HT-29 (cell line): ENCODE measurements around the gene GIPC3. TPM values are rescaled to one million over a fixed set of nuclear protein-coding genes. Genes with fewer than 3 reads are reported as not detected.

Source experiments
- DNase-seq: peaks from one replicate; pipeline ENCODE4 v3.0.0-alpha.2; 2015; ENCODE audit warnings: low spot score
- total RNA-seq: library from RNA; depleted of rRNA; stranded (reverse); fragments of >200 nt; shearing (Covaris generic); gene quantifications from 2 replicates; pipeline ENCODE4 v1.2.3, GENCODE V29; 2014

The GIPC3 gene
- total RNA-seq, 1 experiment from 2014 or later, result not detected

GRCh38 chr19:3604987-3605343, 19.7 kb downstream of the GIPC3 start:
- no peak for DNase-seq

GRCh38 chr19:3605361-3605760, 20.1 kb downstream of the GIPC3 start:
- DNase-seq, result no peak

GRCh38 chr19:3605770-3606169, 20.5 kb downstream of the GIPC3 start:
- no peak for DNase-seq

GRCh38 chr19:3606174-3606689, 21.0 kb downstream of the GIPC3 start:
- peak; percentile 24 for DNase-seq

DNA sequence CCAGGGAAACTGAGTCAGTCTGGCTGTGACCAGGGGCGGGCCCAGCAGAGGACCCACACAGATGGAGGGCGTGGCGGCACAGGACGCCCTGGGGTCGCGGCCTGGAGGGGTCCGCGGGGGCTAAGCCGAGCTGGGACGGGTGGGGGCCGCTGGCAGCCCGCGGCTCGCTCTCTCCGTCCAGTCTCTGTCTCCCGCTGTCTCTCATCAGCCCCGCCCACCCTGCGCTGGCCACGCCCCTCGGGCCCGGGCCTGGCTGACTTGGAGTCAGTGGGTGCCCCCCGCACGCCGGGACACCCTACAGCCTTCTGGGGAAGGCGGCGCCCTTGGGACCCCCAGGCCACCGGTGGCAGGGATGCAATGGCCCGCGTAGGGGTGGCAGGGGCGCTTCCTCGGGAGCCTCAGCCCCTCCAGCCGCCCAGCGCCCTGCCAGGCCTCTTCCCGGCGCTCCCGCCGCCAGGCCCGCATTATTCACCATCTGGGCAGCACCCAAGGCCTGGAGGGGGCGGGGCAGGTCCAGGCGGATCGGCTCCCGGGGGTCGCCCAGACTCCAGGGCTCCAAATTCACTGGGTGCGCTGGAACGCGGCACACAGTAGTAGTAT, 21.5 kb downstream of the GIPC3 start, which contains the start of gene TBXA2R:
Gene TBXA2R, minus strand, starts transcription at position 186 of the 600 bp plus-strand sequence. CDS start 6,241 bp downstream, outside the sequence.
- no peak for DNase-seq

DNA sequence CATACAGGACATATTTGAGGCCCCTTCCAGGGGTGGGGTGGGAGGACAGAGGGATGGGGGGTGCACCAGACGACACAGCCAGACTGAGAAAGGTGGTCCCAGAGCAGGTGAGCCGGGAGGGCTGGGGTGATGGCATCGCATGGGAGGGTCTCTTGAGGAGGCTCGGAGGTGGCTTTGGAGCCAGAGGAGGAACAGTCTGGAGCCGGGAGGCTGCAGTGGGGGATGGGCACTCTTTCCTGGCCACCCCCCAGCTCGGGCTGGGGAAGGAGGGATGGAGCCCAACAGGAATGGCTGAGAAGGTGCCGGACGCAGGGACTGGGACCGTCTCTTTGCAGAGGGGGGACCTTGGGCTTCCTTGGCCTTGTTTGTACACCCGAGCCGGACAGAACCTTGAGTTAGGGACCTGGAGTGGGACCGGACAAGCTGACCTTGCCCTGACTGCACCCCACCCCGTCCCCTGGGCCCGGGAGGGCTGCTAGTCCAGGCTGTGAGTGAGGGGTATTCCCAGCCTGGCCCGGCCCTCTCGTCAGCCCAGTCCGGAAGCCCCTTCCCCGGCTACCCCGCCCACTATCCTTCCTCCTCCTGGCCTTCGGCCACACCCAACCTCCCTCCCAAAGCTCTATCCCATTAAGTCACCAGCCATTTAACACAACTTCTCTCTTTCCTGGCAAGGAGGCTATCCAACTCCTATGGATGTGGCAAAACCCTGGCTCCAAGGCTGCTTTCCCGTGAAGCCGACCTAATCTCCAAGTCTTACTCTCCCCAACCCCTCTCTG, 22.2 kb downstream of the GIPC3 start:
- no peak for DNase-seq

GRCh38 chr19:3608079-3608641, 22.9 kb downstream of the GIPC3 start:
- no peak for DNase-seq

GRCh38 chr19:3608750-3609322, 23.6 kb downstream of the GIPC3 start:
- no peak for DNase-seq

DNA sequence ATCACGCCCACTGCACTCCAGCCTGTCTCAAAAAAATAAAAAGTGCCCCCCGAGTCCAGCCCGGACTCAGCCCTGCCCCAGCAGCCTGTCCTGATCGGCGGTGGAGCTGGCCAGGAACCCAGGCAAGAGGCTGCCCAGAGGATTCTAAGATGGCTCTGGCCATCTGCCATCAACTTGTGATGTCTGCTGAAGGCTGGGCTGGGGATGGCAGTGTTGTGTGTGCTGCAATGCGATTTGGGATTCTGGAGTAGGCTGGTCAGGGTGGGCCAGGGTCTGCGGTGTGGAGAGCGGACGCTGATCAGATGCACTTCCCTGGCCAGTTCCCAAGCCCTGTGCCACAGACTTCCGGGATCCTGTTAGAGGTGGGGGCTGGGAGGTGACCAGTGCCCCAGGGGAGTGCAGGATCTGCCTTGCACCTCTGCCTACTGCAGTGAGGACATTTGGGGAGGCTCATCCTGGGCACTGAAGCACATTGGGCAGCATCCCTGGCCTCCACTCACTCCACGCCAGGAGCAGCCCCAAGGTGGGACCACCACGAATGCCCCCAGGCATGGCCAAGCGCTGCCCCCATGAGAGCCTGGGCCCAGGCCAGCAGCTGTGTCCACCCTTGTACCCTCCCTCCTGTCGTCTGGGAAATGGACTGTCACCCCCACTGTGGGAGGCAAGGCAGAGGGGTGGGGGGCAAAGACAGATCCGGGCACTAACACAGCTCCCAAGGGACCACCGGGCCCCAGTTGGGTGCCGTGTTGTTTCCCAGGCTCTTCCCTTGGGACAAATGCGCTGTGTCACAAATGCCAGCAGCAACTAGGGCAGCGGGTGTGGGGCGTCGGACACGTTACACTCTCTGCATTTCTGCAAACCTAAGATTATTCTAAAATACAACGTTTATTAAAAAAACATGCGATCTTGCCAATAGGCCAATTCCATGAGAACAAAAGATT, 24.8 kb downstream of the GIPC3 start:
- no peak for DNase-seq

GRCh38 chr19:3610745-3611717, 25.8 kb downstream of the GIPC3 start:
- DNase-seq, result no peak

DNA sequence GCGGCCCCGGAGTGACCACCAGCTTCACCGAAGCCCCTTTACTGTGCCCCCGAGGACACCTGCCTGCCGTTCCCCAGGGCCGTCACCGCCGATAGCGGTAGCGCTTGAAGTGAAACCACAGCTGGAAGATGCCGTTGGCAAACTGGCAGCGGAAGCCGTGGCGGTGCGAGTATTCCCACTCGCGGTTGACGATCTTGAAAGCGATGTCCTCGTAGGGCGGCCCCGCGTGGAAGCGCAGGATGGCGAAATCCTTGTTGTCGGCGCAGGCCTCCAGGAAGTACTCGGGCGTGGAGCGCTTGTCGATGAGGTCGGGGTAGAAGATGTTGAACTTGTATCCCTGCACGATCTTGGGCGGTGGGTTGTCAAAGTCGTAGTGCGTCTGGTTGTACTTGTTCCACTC, 26.6 kb downstream of the GIPC3 start:
- DNase-seq, result no peak

GRCh38 chr19:3612330-3612729, 27.1 kb downstream of the GIPC3 start:
- DNase-seq, result no peak

DNA sequence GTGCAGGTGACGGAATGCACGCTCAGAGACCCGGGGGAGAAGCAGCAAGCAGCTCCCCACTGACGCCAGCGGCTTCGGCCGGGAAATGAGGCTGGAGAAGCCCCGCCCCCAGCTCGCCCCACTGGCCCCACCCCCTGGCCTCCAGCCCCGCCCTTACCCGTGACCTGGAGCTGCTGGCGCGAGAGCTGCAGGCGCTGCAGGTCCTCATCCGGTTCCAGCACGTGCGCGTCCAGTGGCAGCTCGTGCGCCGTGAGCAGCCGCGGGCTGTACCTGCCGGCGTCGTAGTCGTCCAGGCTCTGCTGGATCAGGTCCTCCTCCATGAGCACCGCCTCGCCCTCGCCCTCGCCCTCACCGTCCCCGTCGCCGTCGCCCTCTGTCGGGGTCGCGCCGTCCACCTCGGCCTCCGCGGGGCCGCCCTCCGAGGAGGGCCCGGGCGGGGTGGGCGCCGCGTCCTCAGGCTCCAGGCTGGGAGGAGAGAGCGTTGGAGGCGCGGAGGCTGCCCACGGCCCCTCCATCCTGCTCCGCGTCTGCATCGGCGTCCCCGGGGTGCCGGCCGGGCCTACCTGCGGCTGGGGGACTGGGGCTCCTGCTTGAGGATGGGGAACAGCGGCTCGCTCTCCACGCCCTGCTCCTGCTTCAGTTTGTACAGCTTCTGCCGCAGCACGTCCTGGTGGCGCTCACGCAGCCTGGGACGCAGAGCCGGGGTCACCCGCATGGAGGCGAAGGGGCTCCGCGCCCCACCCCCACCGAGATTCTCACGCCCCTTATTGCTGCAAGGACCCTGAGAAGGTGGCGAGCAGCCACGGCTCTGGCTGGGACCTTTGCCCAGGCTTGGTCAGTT, 27.8 kb downstream of the GIPC3 start:
- DNase-seq, result no peak

DNA sequence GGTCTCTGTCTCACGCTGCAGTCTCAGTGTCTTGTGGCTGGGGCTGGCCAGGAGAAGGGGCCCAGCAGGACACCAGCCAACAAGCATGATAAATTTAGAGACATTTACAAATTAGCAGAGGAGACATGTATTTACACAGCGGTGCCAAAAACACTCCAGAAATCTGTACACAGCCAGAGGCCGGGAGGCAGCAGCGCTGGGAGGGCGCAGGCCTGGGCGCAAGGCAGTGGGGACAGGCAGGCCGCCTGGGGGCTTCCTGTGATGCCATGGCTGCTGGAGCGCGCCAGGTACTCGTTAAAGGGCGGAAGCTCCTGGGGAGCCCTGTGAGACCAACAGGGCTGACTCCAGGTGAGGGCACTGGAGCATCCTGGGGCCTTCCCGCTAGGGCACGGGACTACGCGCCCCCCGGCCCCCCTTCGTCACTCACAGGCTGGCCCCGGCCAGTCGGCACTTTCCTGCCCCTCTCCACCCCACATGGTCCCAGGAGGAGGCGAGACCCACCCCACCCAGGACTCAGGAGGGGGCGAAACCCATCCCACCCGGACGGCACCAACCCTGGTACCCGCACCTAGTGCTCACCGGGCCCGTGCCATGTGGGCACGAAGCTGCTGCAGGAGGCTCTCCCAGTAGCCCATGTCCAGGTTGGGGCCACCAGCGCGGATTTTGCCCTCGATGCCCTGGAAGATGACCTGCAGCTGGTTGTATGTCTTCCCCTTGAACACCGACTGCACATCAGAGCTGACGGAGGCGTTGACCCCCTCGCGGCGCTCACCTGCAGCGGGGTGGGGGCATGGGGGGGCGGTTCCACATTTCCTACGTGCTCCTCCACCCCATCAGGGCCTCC, 28.8 kb downstream of the GIPC3 start:
- DNase-seq, result no peak

GRCh38 chr19:3614858-3615505, 29.7 kb downstream of the GIPC3 start:
- DNase-seq, result no peak

DNA sequence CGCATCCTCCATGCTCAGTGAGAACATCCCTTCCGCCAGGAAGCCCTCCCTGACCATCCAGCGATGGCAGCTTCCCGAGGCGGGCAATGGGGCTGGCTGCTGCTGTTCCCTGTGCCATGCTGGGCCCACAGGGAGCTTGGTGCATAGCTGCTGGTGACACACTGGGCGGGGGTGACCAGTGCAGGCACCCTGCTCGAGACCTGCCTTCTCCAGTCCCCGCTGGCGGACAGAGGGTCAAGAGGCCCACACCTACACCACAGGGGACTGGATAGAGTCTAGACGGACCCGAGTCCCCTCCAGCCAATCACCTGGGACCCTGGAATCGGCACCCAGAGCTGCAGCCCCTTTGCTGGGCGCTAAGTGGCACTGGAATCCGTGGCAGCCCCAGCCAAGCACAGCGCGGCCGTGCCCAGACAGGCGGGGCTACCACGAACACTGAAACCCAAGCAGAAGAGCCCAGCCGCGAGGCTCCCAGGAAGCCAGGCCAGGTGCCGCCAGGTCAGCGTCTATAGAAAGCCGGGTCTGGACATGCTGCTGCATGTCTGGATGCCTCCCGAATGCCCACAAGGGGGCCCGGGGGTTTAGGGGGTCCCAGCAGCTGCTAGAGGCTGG, 30.4 kb downstream of the GIPC3 start:
- no peak for DNase-seq

GRCh38 chr19:3617463-3617862, 32.2 kb downstream of the GIPC3 start:
- no peak for DNase-seq
